Limb (tissue), 2 donors: ENCODE measurements around the gene AGXT.
A peak's percentile ranks its signal among the peaks of the same experiment; 100 is the strongest.

Experiments
- DNase-seq, 2 donors: peaks; one replicate each; pipeline ENCODE4 v3.0.0-alpha.2; 2016; ENCODE audit errors: extremely low spot score in 2 of 2

Gene AGXT

DNA sequence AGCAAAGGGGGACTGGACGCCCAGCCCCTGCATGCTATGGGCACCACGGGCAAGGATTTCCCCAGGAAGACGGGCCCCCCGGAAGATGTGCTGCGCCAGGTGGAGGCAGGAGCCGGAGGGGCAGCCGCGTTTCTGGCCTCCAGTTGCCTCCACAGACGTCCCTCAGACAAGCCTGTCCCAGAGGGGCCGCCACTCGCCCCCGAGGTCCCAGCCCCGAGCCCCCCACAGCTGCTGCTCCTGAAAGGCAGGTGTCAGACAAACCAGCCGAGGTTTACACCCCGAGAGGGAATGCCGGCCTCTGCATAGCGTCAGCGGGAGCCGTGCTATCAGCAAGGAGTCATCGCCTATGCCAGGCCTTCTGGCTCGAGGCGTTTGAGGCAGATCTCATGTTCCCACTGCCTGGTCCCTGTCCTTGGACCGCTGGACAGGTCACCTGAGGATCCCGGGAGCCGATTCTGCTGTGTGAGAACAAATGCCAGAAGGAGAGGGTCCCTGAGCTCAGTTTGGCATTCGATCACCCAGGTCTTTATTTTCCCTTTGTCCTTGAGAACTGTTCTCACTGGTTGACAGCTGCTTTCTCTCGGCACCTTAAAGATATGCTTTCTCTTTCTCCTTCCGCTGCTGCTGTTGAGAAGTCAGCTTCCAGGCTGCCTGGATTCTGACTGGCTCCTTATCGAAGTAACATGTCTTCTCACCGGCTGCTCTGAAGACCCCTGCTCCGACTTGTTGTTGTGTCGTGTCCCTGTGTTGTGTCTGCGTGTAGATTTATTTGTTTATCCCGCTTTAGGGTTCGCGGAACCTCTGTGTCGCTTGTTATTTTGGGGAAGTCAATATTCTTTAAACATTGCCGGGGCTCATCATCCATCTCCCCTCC, 58.1 kb downstream of the AGXT start:
- peak in 1 of 2 donors; percentile 31 for DNase-seq

- DNase-seq: no peak
Measured at GRCh38 chr2:240927390-240927781, 58.8 kb downstream of the AGXT start.

DNA sequence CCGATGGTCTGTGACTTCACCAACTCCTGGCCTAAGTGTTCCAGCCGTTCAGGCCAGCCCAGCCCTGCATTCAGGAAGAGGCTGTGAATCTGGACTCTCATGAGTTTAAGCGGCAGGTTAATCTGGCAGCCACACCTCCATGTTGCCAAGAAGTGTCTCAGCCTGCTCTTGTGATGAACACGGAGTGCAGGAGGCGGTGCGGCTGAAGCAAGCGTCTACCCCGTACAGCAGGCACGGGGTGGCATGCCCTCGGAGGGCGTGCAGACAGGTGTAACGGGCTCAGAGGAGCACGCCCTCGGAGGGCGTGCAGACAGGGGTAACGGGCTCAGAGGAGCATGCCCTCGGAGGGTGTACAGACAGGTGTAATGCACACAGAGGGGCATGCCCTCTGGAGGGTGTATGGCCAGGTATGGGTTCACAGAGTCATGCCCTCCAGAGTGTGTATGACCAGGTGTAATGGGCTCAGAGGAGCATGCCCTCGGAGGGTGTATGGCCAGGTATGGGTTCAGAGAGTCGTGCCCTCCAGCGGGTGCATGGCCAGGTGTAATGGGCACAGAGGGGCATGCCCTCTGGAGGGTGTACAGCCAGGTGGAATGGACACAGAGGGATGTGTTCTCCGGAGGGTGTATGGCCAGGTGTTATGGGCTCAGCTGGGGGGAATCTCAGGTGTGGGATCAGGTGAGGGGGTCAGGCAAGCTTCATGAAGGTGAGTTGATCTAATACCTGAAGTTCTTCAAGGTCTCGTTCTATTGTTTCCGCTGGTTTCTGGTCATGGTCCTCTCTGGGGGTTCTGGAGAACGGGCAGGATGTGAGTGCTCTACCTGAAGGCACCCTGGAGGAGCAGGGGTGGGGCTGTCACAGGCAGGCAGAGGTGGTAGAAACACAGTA, 60.1 kb downstream of the AGXT start:
- DNase-seq: no peak

- no peak for DNase-seq
Measured at GRCh38 chr2:240929364-240930095, 60.9 kb downstream of the AGXT start.
